ENCODE measurements around the gene TNNT3. TPM values are rescaled to one million over a fixed set of nuclear protein-coding genes. Genes with fewer than 3 reads are reported as not detected.
A peak's percentile ranks its signal among the peaks of the same experiment; 100 is the strongest.

Gene TNNT3
- total RNA-seq, 1 donor from 2014 or later: 10.1 TPM

- Histone ChIP-seq H3K27ac (no peak overlapping the region), H3K36me3 (no peaks in the 10 kb centered on the region), H3K27me3 (no peaks in the 10 kb centered on the region), H3K9me3 (no peaks in the 10 kb centered on the region), H3K4me1 (no peaks in the 10 kb centered on the region), H3K4me3 (no peak overlapping the region)
- intact Hi-C loops (cut with DNase I): loop anchor here (10.0 kb wide), 1 partner anchor 45 kb away; the partner anchor contains the start of gene MRPL23
- no peak for TF ChIP-seq CTCF (IDR thresholded peaks at IDR 0.05)
- DNase-seq (ENCODE audit: low spot score in 2 of 2): no peak
Observed at GRCh38 chr11:1899686-1900085, 19.8 kb upstream of the TNNT3 start.

- no peaks in the 10 kb centered on the region for H3K9me3 ChIP-seq
- H3K36me3 ChIP-seq: no peaks in the 10 kb centered on the region
- no peak for DNase-seq (ENCODE audit: low spot score in 2 of 2)
- TF ChIP-seq CTCF (IDR thresholded peaks at IDR 0.05): no peak
- H3K27ac ChIP-seq: no peak overlapping the region
- no peak overlapping the region for H3K4me3 ChIP-seq
- peaks cover 0 to 12% of the 10 kb centered on the region in 2 donors for H3K4me1 ChIP-seq
- intact Hi-C loops (cut with DNase I): no loop called here
- no peaks in the 10 kb centered on the region for H3K27me3 ChIP-seq
Observed at GRCh38 chr11:1906181-1906580, 13.3 kb upstream of the TNNT3 start.

GRCh38 chr11:1906611-1907423, 12.7 kb upstream of the TNNT3 start:
- intact Hi-C loops (cut with DNase I): no loop called here
- Histone ChIP-seq H3K27me3 (no peaks in the 10 kb centered on the region), H3K4me1 (peaks cover 0 to 12% of the 10 kb centered on the region in 2 donors), H3K27ac (peak overlapping the region; percentile 6 to 66), H3K4me3 (no peak overlapping the region), H3K9me3 (no peaks in the 10 kb centered on the region), H3K36me3 (no peaks in the 10 kb centered on the region)
- TF ChIP-seq CTCF (IDR thresholded peaks at IDR 0.05): no peak
- DNase-seq (ENCODE audit: low spot score in 2 of 2): no peak

GRCh38 chr11:1908618-1909017, 10.9 kb upstream of the TNNT3 start:
- Histone ChIP-seq H3K4me1 (peaks cover 0 to 12% of the 10 kb centered on the region in 2 donors), H3K27ac (peak overlapping the region; percentile 24 to 72), H3K36me3 (no peaks in the 10 kb centered on the region), H3K4me3 (peak overlapping the region in 1 of 2 donors; percentile 44), H3K9me3 (no peaks in the 10 kb centered on the region), H3K27me3 (no peaks in the 10 kb centered on the region)
- no peak for TF ChIP-seq CTCF (IDR thresholded peaks at IDR 0.05)
- DNase-seq (ENCODE audit: low spot score in 2 of 2): no peak
- intact Hi-C loops (cut with DNase I): no loop called here

- no peak for DNase-seq (ENCODE audit: low spot score in 2 of 2)
- Histone ChIP-seq H3K27ac (no peak overlapping the region), H3K4me3 (no peak overlapping the region), H3K27me3 (no peaks in the 10 kb centered on the region), H3K4me1 (peaks cover 0 to 12% of the 10 kb centered on the region in 2 donors), H3K36me3 (no peaks in the 10 kb centered on the region), H3K9me3 (no peaks in the 10 kb centered on the region)
- intact Hi-C loops (cut with DNase I): no loop called here
- TF ChIP-seq CTCF (IDR thresholded peaks at IDR 0.05): no peak
Observed at GRCh38 chr11:1909524-1909923, 10.0 kb upstream of the TNNT3 start.
